ENCODE results near the gene PLXNA2.

PLXNA2 gene

DNA sequence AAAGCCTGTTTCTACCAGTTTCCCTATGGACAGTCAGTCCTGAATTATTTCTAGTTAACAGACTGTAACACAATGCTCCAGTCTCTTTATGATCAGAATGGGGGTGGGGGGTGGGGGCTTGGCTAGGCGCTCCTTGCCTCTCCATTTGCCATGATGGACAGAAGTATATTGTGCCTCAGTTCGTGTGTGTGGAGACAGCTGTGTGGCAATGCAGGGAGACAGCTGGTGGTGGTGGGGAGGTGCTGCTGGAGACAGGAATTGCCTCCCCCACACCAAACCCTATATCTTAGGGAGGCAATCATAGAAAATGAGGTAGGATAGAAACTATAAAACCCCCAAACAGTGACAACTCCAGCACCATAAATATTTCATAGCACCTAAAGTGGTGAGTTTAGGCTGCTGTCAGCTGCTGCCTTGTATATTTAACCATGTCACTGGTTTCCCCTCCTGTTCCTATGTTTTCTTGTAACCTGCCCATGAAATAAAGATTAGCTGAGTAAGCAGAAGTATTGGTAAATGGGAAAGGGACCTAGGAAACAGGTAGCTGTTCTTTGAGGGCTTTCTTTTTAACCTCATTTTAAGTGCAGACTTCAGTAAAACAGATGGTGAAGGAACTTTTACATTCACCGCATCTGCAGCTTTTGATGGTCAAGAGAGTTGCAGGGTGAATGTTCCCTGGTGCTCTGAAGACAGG lies 3.4 kb downstream of the PLXNA2 start:
- DNase-seq = no peak

DNA sequence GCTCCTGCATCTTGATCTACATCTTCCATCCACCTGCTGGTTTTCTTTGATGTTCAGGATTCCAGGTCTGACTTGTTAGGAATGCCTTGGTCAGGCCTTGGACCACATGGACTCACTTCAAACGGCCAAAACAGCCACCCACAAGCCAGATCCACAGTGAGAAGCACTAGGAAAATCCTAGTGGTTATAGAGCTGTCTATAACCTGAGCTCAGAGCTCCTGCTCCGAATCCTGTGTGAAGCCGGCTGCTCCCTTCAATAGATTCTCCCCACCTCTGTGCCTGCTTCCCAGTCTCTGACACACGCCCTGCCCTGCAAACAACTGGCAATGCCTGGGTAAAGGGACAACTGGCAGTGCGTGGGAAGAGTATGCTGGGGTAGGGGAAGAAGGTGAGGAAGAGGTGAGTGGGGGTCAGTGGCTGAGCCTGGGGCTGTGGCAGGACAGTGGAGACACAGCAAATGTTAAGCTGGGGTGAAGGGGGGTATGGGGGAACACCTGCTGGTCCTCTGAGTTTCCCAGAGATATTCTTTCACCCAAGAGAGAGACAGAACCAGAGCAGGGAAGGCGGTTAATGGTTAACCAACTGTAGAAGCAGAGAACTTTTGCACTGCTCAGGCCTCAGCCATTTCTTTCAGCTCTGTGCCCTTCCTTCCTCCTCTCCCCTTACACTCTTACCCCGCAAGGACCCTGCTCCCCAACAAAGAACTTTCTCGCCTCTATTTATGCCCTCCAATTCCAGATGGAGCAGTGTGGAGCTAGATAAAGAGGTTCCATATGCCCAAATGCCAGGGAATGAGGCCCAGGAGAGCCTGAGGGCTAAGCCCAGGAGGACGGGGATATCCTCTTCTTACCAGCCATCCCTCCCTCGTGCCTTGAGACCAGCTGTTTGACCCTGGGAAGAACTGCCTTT lies 4.5 kb downstream of the PLXNA2 start:
- no peak for DNase-seq

DNA sequence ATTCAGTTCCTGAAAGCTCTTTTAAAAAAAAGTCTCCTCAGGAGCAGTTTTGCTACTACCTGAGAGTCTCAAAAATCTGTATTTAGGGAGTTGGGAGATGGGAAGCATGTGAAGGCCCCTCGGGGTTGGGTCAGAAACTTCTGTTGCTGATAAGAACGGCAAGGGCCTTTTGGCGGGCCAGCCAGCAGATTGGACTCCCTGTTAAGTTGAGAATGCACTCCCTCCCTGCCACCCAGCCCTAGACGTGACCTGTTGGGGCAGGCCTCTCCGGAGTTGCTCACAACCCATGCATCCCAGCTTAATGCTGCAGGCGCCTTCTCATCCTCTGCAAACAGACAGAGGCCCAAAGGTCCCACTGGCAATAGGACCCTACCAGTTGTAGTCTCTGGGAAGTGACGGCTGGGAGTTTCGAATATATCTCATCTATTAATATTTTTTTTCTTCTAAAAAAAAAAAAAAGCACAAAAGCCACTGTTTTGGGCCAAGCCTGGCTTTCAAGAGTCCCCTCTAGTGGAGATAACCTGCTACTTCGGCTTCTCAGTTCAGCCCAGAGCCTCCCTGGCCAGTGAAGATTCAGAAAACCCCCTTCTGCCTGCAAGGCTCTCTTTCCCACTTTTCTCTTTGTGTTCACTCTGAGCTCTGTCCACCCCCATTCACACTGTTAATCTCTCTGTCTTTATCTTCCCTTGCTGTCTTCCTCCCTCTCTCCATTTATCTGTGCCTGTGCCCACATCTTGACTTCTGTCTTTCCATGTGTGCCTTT lies 5.3 kb downstream of the PLXNA2 start:
- peak in 1 of 2 experiments; percentile 13 for DNase-seq

DNA sequence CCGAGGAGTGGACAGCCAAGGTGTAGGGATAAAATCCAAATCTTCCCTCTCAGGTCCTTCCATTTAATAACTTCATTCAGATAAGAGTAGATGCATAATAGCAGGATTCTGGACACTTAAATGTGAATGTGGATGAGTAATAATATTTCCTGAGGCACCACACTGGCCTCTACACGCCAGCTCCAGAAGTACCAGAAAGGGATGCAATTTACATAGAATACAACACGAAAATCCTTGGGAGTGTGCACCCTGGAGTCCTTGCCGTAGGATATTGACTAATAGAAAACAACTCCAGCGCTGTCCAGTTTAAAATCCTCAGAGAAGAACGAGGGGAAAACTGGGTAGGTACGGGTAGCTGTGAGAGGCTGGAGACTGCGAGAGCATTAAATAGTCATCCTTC lies 6.9 kb downstream of the PLXNA2 start:
- no peak for DNase-seq

DNA sequence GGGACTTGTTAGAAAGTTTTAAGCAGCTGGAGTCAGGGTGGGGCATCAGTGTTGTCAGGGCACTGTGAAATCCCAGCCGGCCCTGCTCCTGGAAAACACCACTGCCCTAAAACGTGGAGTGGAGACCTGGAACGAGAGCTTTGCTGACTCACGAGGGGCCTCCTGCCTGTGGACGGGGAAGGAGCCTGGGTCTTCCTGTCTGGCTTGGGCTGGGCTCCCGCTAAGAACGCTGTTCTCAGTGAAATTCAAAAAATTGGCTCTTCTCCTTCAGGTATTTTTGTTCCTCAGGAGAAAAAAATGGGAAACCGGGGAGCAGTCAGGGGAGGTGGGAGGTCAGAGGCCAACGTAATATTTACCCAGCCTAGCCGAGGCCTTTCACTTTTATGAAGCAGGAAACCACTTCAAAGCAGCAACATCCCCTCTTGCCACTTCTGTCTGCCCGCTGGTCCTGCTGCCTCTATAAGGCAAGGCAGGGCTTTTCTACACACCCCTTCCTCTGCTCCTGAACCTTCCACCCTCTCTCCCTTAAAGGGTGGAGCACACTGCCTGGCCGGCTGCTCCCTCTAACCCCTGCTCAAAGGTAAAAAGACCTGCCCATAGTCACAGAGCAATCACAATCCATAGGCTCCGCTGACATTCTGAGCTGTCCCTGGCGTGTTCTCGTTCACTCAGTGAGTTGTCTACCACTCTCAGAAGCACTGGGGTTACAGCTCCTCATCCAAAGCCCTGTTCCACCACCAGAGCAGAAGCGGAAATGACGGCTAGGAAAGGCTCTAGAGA lies 8.0 kb downstream of the PLXNA2 start:
- peak in 1 of 2 experiments; percentile 9 for DNase-seq

DNA sequence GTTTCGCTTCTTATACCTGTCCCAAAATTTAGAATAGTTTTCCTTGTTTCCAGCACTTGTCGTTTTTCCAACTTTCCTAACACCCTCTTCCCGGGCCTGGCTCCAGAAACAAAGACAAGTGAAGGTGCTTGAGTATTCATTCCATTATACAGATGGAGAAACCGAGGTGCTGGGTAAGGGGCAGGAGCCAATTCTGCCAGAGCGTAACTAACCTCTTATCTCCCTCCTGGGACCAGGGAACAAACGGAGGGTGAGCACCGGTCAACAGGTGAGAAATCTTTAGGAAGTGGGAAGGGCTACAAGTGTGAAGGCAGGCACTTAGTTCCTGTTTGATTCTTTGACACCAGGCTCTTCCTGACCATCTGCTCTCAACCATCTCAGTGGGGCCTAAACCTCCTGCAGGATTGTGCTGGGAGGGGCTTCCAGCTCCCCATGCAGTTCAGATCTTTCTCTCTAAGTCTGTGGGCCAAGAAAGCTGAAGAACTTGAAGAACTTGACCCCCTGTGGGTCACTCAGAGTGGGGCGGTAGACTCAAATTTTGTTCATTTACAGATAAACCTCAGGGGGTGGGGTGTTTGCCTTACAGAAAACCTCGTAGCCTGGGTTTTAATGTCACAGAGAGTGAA lies 8.7 kb downstream of the PLXNA2 start:
- no peak for DNase-seq

DNA sequence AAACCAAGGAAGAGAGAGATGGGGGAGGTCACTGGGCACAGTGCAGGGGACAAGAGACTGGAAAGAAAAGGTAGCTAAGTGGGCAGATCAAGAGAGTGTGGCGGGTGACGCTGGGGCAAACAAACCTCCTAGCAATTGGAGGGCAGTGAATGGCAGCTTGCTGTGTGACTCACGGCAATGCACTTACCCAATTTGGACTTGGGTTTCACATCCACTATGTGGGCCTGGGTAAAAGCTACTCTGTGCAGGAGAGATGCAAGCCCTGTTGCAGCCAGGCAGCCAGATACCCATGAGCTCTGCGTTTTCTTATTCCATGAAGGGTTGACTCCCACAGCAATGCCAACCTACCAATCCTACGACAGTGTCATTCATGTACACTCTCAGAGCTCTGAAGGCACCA lies 9.5 kb downstream of the PLXNA2 start:
- no peak for DNase-seq

DNA sequence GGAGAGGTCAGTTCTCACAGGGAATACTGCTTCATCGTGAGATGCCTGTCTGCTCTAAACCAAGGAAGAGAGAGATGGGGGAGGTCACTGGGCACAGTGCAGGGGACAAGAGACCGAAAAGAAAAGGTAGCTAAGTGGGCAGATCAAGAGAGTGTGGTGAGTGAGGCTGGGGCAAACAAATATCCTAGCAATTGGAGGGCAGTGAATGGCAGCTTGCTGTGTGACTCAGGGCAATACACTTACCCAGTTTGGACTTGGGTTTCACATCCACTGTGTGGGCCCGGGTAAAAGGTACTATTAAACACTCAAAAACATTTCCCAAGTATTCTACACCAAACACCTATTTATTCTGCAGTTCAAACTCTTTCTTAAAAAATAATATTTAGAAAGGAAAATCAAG lies 10.2 kb downstream of the PLXNA2 start:
- DNase-seq = no peak

DNA sequence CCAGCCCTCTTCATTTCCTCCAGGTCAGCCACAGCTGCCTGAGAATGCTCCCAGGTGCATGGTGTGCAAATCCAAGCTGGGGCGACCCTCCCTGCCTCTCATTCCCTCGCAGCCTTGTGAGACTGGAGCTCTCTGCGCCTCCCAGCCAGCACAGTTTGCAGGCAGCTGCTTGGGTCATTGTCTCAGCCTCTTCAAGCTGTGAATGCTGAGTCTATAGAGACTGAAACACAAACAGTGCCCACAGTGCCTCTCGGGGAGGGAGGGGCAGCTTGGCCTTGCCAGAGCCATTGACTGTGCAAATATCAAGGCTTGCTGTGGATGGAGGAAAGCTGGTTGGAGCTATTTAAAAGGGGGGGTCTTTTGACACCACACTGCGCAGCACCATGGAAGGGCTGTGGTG lies 10.6 kb downstream of the PLXNA2 start:
- DNase-seq = no peak

DNA sequence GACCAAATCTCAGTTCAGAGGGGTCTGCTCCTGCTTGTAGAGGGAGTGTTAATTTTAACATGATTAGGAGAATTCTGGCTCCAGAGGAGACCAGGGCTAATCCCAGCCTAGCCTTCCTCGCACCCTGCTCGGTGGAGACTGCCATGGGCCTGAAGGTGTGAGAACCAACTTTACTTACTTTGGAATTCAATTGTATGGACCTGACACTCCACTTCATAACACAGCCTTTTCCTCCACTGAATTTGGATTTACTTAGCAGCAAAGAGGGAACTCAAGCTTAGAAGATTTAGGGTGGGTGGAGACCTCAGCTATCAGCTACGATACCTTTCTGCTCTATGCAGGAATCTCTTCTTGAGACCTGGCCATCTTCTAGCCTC lies 11.5 kb downstream of the PLXNA2 start:
- no peak for DNase-seq

DNA sequence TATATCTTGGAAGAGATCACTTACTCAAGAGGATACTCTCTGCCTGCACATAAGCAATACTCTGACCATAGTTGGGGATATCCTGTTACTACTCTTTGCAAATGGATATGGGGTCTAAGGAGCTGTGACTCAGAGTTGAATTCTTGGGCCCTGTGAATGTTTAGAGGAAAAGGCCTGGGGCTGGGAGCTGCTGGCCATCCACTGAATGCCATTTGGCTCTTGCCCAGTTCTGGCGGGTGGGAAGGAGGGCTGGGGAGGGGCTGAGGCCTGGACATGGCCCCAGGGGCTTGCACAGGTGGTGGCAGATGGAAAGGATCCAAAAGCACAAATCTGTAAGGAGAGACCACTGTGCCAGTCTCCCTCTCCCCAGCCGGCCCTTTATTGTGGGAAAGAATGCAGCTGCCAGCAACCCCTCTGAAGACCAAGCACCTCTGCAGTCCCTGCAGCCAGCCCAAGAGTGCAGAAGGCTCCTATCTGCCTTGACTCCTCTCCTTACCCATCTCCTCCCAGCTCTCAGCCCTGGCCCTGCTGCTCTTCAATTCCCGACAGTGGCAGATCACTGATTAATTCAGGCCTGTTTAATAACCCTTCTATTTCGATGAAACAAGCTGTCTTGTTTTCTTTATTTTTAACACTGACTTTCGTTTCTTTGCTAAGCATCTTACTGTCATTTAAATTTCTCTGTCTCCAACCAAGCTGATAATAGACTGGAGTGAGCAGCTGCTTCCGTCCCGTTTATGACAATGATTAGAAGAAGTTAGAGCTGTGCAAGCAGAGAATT lies 12.1 kb downstream of the PLXNA2 start:
- DNase-seq = no peak

DNA sequence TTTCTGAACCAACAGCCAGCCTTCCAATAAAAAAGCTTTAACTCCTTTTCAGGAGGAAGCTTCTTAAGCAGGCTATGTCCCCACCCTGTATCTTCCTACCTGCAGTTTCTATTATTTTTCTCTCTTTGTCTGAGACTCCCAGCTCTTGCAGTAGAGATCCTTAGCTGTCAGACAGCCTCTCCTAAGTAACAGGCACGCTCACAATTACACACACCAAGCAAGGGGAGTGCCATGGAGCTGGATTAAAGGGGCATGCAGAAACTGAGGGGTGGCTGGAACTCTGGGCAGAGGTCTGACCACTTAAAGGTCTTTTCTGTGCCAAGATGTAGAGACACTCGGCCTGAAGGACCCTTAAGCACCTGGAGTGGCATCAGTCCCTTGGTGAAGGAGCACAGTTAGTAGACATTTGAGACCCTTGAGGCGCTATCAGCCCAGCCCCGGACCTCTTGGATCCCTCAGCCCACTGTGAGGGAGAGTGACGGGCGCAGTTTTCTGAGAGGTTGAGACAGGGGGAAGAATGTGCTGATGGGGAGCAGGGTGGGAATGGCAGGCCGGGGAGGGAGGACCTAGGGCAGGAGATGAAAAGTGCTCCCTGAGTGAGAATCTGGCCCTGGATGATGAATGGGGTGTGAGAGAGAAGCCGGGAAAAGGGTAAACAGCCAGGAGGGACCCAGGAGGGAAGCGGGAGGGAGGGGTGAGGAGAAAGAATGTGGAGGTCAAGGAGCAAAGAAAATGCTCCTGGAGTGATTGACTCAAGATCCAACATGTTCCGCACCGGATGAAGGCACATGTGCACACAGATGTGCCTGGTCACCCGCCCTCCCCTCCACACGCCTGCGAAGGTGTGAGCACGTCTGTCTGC lies 13.3 kb downstream of the PLXNA2 start:
- DNase-seq = no peak

DNA sequence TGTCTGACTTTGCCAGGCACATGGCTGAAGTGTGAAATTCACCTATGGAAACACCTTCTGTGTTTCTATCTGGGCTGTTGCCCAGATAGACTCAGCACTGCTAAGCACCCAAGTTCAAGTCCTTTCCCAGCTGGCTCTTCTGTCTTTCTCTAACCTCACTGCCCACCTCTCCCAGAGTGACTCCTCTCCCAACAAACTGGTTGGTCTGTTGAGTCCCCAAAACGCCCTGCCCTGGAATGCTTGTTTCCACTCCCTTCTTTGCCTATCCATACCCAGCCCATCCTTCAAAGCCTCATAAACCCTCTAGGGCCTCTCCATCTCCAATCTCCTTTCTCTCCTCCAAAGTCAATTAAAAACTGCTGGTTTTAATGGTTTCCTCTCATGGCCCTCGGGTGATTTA lies 15.6 kb downstream of the PLXNA2 start:
- no peak for DNase-seq

DNA sequence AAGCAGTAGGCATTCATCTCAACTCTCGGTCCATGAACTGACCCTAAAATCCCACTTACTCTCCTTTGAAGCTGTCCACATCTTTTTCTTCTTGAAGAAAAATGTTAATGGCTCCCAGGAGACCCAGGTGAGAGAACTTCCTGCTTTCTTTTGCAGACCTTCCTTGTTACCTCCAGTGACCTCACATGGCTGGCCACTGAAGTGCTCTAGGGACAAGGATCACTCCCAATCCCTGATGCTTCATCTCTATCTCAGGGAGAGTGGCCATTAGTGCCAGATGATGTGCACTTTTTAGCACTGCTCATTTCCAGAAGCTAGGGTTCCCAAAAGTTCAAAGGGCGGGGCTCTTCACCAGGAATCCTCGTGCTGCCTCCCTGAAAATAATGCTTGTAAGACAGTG lies 16.2 kb downstream of the PLXNA2 start:
- no peak for DNase-seq

DNA sequence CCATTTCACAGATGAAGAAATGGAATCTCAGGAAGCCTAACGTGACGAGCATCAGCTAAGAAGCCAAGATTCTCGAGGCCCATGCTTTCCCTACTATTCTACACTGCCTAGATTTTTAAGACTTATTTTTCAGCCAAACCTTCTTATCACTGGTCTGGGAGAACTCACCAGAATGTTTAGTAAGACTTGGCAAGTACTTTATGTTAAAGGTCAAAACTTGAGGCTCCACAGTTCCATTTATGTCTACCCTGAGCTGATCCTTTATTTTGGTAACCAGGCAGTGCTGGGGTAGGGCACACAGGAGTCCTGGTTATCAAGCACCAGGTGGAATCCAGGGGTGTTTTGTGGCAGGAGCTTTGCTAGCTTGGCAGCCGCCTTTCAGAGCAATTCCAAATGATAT lies 16.8 kb downstream of the PLXNA2 start:
- no peak for DNase-seq

DNA sequence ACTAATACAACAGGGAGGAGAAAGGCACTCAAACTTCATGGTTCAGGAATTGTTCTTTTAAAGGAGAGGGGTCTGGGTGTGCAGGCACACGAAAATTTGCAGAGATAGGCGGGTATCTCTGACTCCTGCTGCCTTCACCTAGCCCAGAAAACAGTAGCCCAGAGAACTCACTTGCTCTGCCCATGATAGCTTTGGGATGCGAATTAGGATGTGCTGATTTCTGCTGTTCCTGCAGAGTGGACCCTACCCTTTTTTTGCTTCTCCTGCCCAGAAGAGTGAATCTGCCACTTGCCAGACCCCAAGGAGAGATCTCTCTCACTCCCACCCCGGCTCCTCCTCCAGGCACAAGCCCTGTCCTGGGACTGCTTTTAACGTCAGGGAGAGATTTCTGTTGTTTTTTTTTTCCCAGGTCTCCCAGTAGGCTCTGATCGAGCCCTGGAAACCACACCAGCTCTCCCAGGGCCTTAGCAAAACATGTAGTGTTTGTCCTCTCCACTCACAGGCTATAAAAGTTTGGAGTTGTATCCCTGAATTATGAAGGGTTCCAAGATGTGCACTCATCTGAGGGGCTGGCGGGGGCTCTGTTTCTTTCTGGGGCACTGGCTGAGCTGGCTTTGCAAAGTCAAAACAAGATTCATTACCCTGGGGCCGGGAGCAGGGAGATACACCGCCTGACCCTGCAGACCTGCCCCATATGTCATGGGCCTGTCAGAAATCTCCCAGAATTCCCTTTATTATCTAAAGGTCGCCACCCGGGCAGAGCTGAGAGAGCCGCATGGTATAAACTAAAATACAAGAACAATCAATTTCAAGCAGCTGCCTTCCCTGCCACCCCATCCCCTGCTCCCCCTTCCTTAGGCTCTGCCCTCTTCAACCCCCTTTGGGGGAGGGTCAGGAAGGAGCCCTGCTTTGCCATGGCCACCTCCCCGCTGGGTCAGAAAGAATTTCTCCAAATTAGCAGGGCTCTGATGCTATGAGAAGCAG lies 17.9 kb downstream of the PLXNA2 start:
- no peak for DNase-seq

DNA sequence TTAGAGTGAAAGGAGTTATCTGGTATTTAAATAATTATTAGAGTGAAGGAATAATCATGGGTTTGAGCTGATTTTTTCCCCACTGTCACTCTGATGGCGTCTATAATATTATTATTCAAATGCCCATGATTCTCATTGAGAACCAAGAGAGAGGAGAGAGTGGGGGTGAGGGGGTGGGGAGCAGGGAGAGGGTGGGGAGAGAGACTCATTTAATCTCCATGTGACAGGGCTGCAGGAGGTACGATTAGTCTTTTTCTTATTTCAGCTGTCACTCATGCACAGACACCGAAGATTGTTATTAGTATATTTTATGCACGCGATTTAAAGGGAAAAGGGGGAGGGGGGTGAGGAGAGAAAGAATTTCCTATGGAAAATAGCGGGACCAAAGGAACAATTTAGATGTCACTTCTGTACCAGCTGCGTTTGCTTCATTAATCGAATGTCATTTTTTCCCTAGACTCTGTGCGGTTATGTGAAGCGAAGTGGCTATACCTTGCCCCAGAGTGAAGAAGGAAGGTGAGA lies 19.9 kb downstream of the PLXNA2 start:
- DNase-seq = no peak

DNA sequence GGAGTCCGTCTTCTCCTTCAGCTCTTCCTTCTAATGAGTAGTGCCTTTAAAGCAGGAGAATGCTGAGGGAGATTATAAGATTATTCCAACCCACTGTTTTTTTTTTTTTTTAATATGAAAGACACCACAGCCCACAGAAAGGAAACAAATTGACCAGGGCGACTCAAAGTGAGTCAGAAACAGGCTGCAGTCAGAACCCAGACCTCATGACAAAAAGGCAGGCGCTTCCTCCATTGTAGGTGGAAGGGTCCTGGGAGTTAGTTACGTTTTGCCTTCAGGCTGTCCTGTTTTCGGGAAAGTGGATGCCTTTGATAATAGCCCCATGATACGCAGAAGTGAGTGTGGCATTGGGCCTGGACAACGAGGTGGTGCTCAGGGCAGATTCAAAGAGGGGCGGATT lies 21.0 kb downstream of the PLXNA2 start:
- DNase-seq = no peak
